Stimulated activated CD4-positive, alpha-beta T cell treated with anti-CD3 and anti-CD28 coated beads, Interleukin-15, amount 100 ng/mL, for 24 hours (primary cell): ENCODE data around the gene TRPV6.

Experiments used
- DNase-seq: peaks from one replicate; pipeline ENCODE4 v3.0.0-alpha.2; 2020

Gene TRPV6

GRCh38 chr7:142838461-142839213 is 46.9 kb downstream of the TRPV6 start:
- DNase-seq, result no peak

GRCh38 chr7:142836426-142836825 is 49.1 kb downstream of the TRPV6 start:
- no peak for DNase-seq

GRCh38 chr7:142835487-142835886 is 50.1 kb downstream of the TRPV6 start:
- no peak for DNase-seq

GRCh38 chr7:142833174-142834048 is 52.1 kb downstream of the TRPV6 start:
- DNase-seq, result no peak

- no peak for DNase-seq
Observed at GRCh38 chr7:142832417-142832816, 53.1 kb downstream of the TRPV6 start.

GRCh38 chr7:142827951-142828500 is 57.5 kb downstream of the TRPV6 start:
- no peak for DNase-seq

- no peak for DNase-seq
Observed at GRCh38 chr7:142822714-142823113, 62.8 kb downstream of the TRPV6 start.
